ENCODE data around the gene SLC7A8.

The SLC7A8 gene

GRCh38 chr14:23101213-23101970 lies 82.1 kb downstream of the SLC7A8 start:
- no peaks in the 10 kb centered on the region for H3K27me3 ChIP-seq (replicated peaks; ENCODE audit: control insufficient read depth, insufficient read depth, low read length)
- H3K36me3 ChIP-seq (ENCODE audit: control insufficient read depth, insufficient read depth, low read length, severe bottlenecking), result peaks cover 20% of the 10 kb centered on the region
- peaks cover 39% of the 10 kb centered on the region for H3K4me1 ChIP-seq (ENCODE audit: control insufficient read depth, insufficient read depth, low read length)
- DNase-seq (ENCODE audit: low read depth), result no peak
- no peak overlapping the region for H3K9ac ChIP-seq (ENCODE audit: low read length)
- no peak overlapping the region for H3K4me3 ChIP-seq (ENCODE audit: low read length)
- H3K9me3 ChIP-seq (ENCODE audit: control insufficient read depth, low read length), result no peaks in the 10 kb centered on the region

GRCh38 chr14:23099212-23099861 lies 84.1 kb downstream of the SLC7A8 start:
- H3K36me3 ChIP-seq (ENCODE audit: control insufficient read depth, insufficient read depth, low read length, severe bottlenecking), result peaks cover 20% of the 10 kb centered on the region
- DNase-seq (ENCODE audit: low read depth), result no peak
- H3K9me3 ChIP-seq (ENCODE audit: control insufficient read depth, low read length), result no peaks in the 10 kb centered on the region
- H3K4me3 ChIP-seq (ENCODE audit: low read length), result no peak overlapping the region
- peaks cover 30% of the 10 kb centered on the region for H3K4me1 ChIP-seq (ENCODE audit: control insufficient read depth, insufficient read depth, low read length)
- H3K9ac ChIP-seq (ENCODE audit: low read length), result peak overlapping the region; percentile 10
- no peaks in the 10 kb centered on the region for H3K27me3 ChIP-seq (replicated peaks; ENCODE audit: control insufficient read depth, insufficient read depth, low read length)

GRCh38 chr14:23097786-23098185 lies 85.7 kb downstream of the SLC7A8 start:
- DNase-seq (ENCODE audit: low read depth), result no peak

GRCh38 chr14:23095196-23096108 lies 88.0 kb downstream of the SLC7A8 start, which contains the start of gene C14orf119:
TSS of gene C14orf119 (plus strand) at chr14:23095505. CDS start at chr14:23097659, 2,154 bp downstream.
- Histone ChIP-seq H3K36me3 (ENCODE audit: control insufficient read depth, insufficient read depth, low read length, severe bottlenecking) (peaks cover 45% of the 10 kb centered on the region), H3K4me1 (ENCODE audit: control insufficient read depth, insufficient read depth, low read length) (peaks cover 49% of the 10 kb centered on the region), H3K4me3 (ENCODE audit: low read length) (peak within 1 kb of the TSS; percentile 86), H3K9ac (ENCODE audit: low read length) (peak within 1 kb of the TSS; percentile 99), H3K9me3 (ENCODE audit: control insufficient read depth, low read length) (no peaks in the 10 kb centered on the region), H3K27me3 (replicated peaks; ENCODE audit: control insufficient read depth, insufficient read depth, low read length) (no peaks in the 10 kb centered on the region)
- DNase-seq (ENCODE audit: low read depth), result peak; percentile 100

More at GRCh38 chr14:23097786-23098185, 85.7 kb downstream of the SLC7A8 start:
- H3K9me3 ChIP-seq (ENCODE audit: control insufficient read depth, low read length), result no peaks in the 10 kb centered on the region
- peaks cover 24% of the 10 kb centered on the region for H3K36me3 ChIP-seq (ENCODE audit: control insufficient read depth, insufficient read depth, low read length, severe bottlenecking)
- H3K27me3 ChIP-seq (replicated peaks; ENCODE audit: control insufficient read depth, insufficient read depth, low read length), result no peaks in the 10 kb centered on the region
- H3K4me3 ChIP-seq (ENCODE audit: low read length), result peak overlapping the region; percentile 86
- no peak overlapping the region for H3K9ac ChIP-seq (ENCODE audit: low read length)
- peaks cover 40% of the 10 kb centered on the region for H3K4me1 ChIP-seq (ENCODE audit: control insufficient read depth, insufficient read depth, low read length)

- peaks cover 49% of the 10 kb centered on the region for H3K4me1 ChIP-seq (ENCODE audit: control insufficient read depth, insufficient read depth, low read length)
- no peaks in the 10 kb centered on the region for H3K27me3 ChIP-seq (replicated peaks; ENCODE audit: control insufficient read depth, insufficient read depth, low read length)
- peaks cover 53% of the 10 kb centered on the region for H3K36me3 ChIP-seq (ENCODE audit: control insufficient read depth, insufficient read depth, low read length, severe bottlenecking)
- H3K9ac ChIP-seq (ENCODE audit: low read length), result peak within 1 kb of the TSS; percentile 99
- H3K4me3 ChIP-seq (ENCODE audit: low read length), result peak within 1 kb of the TSS; percentile 86
- peak; percentile 92 for DNase-seq (ENCODE audit: low read depth)
- no peaks in the 10 kb centered on the region for H3K9me3 ChIP-seq (ENCODE audit: control insufficient read depth, low read length)
These were observed 88.7 kb downstream of the SLC7A8 start, which contains the start of gene ACIN1 for GRCh38 chr14:23094666-23095195. TSS of gene ACIN1 (minus strand) at chr14:23095136. CDS start at chr14:23095112, 24 bp downstream.

GRCh38 chr14:23093991-23094665 lies 89.3 kb downstream of the SLC7A8 start:
- Histone ChIP-seq H3K9me3 (ENCODE audit: control insufficient read depth, low read length) (no peaks in the 10 kb centered on the region), H3K27me3 (replicated peaks; ENCODE audit: control insufficient read depth, insufficient read depth, low read length) (no peaks in the 10 kb centered on the region), H3K36me3 (ENCODE audit: control insufficient read depth, insufficient read depth, low read length, severe bottlenecking) (peaks cover 55% of the 10 kb centered on the region), H3K4me3 (ENCODE audit: low read length) (peak overlapping the region; percentile 86), H3K4me1 (ENCODE audit: control insufficient read depth, insufficient read depth, low read length) (peaks cover 47% of the 10 kb centered on the region), H3K9ac (ENCODE audit: low read length) (peak overlapping the region; percentile 99)
- peak; percentile 34 for DNase-seq (ENCODE audit: low read depth)

GRCh38 chr14:23093526-23093925 lies 89.9 kb downstream of the SLC7A8 start:
- peaks cover 41% of the 10 kb centered on the region for H3K4me1 ChIP-seq (ENCODE audit: control insufficient read depth, insufficient read depth, low read length)
- H3K9me3 ChIP-seq (ENCODE audit: control insufficient read depth, low read length), result no peaks in the 10 kb centered on the region
- H3K27me3 ChIP-seq (replicated peaks; ENCODE audit: control insufficient read depth, insufficient read depth, low read length), result no peaks in the 10 kb centered on the region
- peaks cover 55% of the 10 kb centered on the region for H3K36me3 ChIP-seq (ENCODE audit: control insufficient read depth, insufficient read depth, low read length, severe bottlenecking)
- peak overlapping the region; percentile 86 for H3K4me3 ChIP-seq (ENCODE audit: low read length)
- DNase-seq (ENCODE audit: low read depth), result no peak
- H3K9ac ChIP-seq (ENCODE audit: low read length), result peak overlapping the region; percentile 99

GRCh38 chr14:23093104-23093503 lies 90.4 kb downstream of the SLC7A8 start:
- peak overlapping the region; percentile 86 for H3K4me3 ChIP-seq (ENCODE audit: low read length)
- peaks cover 37% of the 10 kb centered on the region for H3K4me1 ChIP-seq (ENCODE audit: control insufficient read depth, insufficient read depth, low read length)
- H3K27me3 ChIP-seq (replicated peaks; ENCODE audit: control insufficient read depth, insufficient read depth, low read length), result no peaks in the 10 kb centered on the region
- peaks cover 55% of the 10 kb centered on the region for H3K36me3 ChIP-seq (ENCODE audit: control insufficient read depth, insufficient read depth, low read length, severe bottlenecking)
- no peaks in the 10 kb centered on the region for H3K9me3 ChIP-seq (ENCODE audit: control insufficient read depth, low read length)
- H3K9ac ChIP-seq (ENCODE audit: low read length), result peak overlapping the region; percentile 99
- DNase-seq (ENCODE audit: low read depth), result no peak

GRCh38 chr14:23091294-23092225 lies 91.9 kb downstream of the SLC7A8 start:
- Histone ChIP-seq H3K9me3 (ENCODE audit: control insufficient read depth, low read length) (no peaks in the 10 kb centered on the region), H3K27me3 (replicated peaks; ENCODE audit: control insufficient read depth, insufficient read depth, low read length) (no peaks in the 10 kb centered on the region), H3K4me1 (ENCODE audit: control insufficient read depth, insufficient read depth, low read length) (peaks cover 21% of the 10 kb centered on the region), H3K9ac (ENCODE audit: low read length) (no peak overlapping the region), H3K4me3 (ENCODE audit: low read length) (no peak overlapping the region), H3K36me3 (ENCODE audit: control insufficient read depth, insufficient read depth, low read length, severe bottlenecking) (peaks cover 64% of the 10 kb centered on the region)
- no peak for DNase-seq (ENCODE audit: low read depth)

Data from adipocyte (in vitro differentiated cells).